Ascending aorta (tissue), 2 donors: Measurements from ENCODE around the gene SLC25A13. TPM values are rescaled to one million over a fixed set of nuclear protein-coding genes. Genes with fewer than 3 reads are reported as not detected.

Experiments
- DNase-seq, 2 donors: peaks; one replicate each; pipeline ENCODE4 v3.0.0-alpha.2; 2019; ENCODE audit warnings: low spot score in 2 of 2
- H3K27ac ChIP-seq, 2 donors: fragments of 200-600 bp; sonication (generic); one replicate each; pipeline ENCODE4 v1.5.1; 2016 to 2017; ENCODE audit warnings: mild to moderate bottlenecking in 1 of 2
- H3K27me3 ChIP-seq: fragments of 200-600 bp; sonication (generic); one replicate; pipeline ENCODE4 v1.5.1; 2017
- H3K36me3 ChIP-seq, 2 donors: fragments of 200-600 bp; sonication (generic); one replicate each; pipeline ENCODE4 v1.5.1; 2016
- H3K4me1 ChIP-seq, 2 donors: fragments of 200-600 bp; sonication (generic); one replicate each; pipeline ENCODE4 v1.5.1; 2016 to 2017; ENCODE audit warnings: mild to moderate bottlenecking in 1 of 2
- H3K4me3 ChIP-seq, 2 donors: fragments of 200-600 bp; sonication (generic); one replicate each; pipeline ENCODE4 v1.5.1; 2016 to 2017; ENCODE audit warnings: mild to moderate bottlenecking in 1 of 2
- H3K9me3 ChIP-seq, 2 donors: fragments of 200-600 bp; sonication (generic); one replicate each; pipeline ENCODE4 v1.5.1; 2016
- intact Hi-C: fragments of 100-400 bp; cut with DNase I; formaldehyde crosslinking; loops from one replicate; pipeline ENCODE4 v1.15.1; 2023
- total RNA-seq: library from RNA; depleted of rRNA; stranded (reverse); fragments of >200 nt; gene quantifications from one replicate; pipeline ENCODE4 v1.1.0, GENCODE V29; 2016
- TF ChIP-seq, protein P1 (sequence below), 3 experiments: fragments of 200-600 bp in 2 of 3; fragments of 450-650 bp in 1 of 3; sonication (generic) in 2 of 3; IDR thresholded peaks; one replicate each; pipeline ENCODE4 v1.5.1; 2016 to 2019; ENCODE audit warnings: antibody characterized with exemption in 3 of 3, mild to moderate bottlenecking in 1 of 3, moderate library complexity in 1 of 3

SLC25A13 gene
- total RNA-seq, 1 donor from 2014 or later = 5.6 TPM

DNA sequence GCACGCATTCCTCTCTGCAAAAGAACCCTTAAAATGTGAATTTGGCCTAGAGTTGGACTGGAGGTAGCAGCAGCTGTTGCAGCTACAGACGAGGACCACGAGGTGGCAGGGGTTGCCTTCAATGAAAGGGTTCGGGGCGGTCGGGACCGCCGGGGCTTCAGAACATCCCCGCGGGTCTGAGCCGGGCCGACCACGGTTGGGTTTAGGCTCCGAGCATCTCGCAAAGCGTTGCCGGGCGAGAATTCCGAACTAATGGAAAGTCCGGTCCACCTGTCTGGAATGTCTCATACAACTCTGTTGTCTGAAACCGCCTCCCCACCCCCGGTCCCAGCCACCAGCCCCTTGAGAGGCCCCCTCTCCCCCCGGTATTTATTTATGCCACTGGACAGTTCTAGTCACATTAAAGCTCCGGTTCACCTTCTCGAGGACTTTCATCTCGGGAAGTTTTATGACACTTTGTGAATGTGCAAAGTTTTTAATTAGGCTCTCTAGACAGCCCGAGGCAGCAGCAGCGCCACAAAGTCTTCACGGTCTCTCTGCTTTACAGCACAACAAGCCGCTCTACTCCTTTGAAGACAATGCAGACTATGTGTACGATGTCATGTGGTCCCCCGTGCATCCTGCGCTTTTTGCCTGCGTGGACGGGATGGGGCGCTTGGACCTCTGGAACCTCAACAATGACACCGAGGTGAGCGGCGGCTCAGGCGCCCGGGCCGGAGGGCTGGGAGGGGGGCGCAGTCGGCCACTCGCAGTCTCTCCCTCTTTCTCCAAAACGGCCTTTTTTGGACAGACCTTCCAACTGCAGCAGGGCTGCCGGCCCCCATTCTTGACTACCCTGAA lies 246.2 kb downstream of the SLC25A13 start:
- intact Hi-C loops = loop anchor here (1.0 kb wide), 1 partner anchor 952 kb away; no protein-coding TSS in a partner anchor
- H3K27me3 ChIP-seq = no peaks in the 10 kb centered on the region
- H3K27ac ChIP-seq = no peak overlapping the region
- TF ChIP-seq, protein P1, sequence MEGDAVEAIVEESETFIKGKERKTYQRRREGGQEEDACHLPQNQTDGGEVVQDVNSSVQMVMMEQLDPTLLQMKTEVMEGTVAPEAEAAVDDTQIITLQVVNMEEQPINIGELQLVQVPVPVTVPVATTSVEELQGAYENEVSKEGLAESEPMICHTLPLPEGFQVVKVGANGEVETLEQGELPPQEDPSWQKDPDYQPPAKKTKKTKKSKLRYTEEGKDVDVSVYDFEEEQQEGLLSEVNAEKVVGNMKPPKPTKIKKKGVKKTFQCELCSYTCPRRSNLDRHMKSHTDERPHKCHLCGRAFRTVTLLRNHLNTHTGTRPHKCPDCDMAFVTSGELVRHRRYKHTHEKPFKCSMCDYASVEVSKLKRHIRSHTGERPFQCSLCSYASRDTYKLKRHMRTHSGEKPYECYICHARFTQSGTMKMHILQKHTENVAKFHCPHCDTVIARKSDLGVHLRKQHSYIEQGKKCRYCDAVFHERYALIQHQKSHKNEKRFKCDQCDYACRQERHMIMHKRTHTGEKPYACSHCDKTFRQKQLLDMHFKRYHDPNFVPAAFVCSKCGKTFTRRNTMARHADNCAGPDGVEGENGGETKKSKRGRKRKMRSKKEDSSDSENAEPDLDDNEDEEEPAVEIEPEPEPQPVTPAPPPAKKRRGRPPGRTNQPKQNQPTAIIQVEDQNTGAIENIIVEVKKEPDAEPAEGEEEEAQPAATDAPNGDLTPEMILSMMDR (IDR thresholded peaks at IDR 0.05) = peak; percentile 67 to 88 (median 75)
- H3K4me1 ChIP-seq = peaks cover 0 to 2% of the 10 kb centered on the region in 2 donors
- DNase-seq = peak in 1 of 2 donors; percentile 69
- H3K9me3 ChIP-seq = no peaks in the 10 kb centered on the region
- no peaks in the 10 kb centered on the region for H3K36me3 ChIP-seq
- peak overlapping the region; percentile 54 to 72 for H3K4me3 ChIP-seq

DNA sequence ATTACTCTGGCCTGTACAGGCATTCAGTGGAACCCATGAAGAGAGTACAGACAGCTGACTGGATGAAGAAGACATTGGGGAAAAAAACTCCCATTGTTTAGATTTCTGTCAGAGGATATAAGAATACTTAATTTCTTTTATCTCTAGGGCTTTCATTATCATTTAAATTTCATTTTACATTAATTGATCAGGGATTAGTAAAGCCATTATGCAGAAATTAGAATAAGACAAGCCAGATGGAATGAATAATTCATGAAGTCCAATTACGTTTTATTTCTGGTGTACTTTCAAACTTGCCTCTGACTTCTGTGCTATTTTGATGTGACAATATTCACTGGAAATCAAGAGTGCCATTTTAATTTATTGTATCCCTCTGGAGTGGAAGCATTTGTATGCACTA lies 247.0 kb downstream of the SLC25A13 start:
- TF ChIP-seq, protein P1 (IDR thresholded peaks at IDR 0.05) = no peak
- Histone ChIP-seq H3K27me3 (no peaks in the 10 kb centered on the region), H3K4me3 (no peak overlapping the region), H3K36me3 (no peaks in the 10 kb centered on the region), H3K27ac (no peak overlapping the region), H3K9me3 (no peaks in the 10 kb centered on the region), H3K4me1 (peaks cover 0 to 2% of the 10 kb centered on the region in 2 donors)
- no peak for DNase-seq
- intact Hi-C loops = loop anchor here (1.0 kb wide), 1 partner anchor 952 kb away; no protein-coding TSS in a partner anchor
